Nephron progenitor cell (in vitro differentiated cells): Measurements from ENCODE around the gene XYLB.
A peak's percentile ranks its signal among the peaks of the same experiment; 100 is the strongest.
"Not testable (repeated sequence)": the region's sequence is repeated elsewhere in the genome, so short reads cannot be mapped to it uniquely, and the experiment has no call there.

ENCODE experiments used
- DNase-seq: peaks from one replicate; pipeline ENCODE4 v3.0.0; 2021
- H3K27ac Mint-ChIP-seq: 2 replicates; pipeline ENCODE4 v1.8.0; 2021; ENCODE audit warnings: mild to moderate bottlenecking, moderate library complexity, mixed read lengths
- H3K27me3 Mint-ChIP-seq: 2 replicates; pipeline ENCODE4 v1.8.0; 2021; ENCODE audit warnings: mild to moderate bottlenecking, low read depth, mixed read lengths; ENCODE audit not compliant: poor library complexity
- H3K36me3 Mint-ChIP-seq: 2 replicates; pipeline ENCODE4 v1.8.0; 2021; ENCODE audit warnings: low read depth, mixed read lengths
- H3K4me1 Mint-ChIP-seq: 2 replicates; pipeline ENCODE4 v1.8.0; 2021; ENCODE audit warnings: mixed read lengths
- H3K4me3 Mint-ChIP-seq: 2 replicates; pipeline ENCODE4 v1.8.0; 2021; ENCODE audit warnings: mild to moderate bottlenecking, moderate library complexity, mixed read lengths
- H3K9me3 Mint-ChIP-seq: 2 replicates; pipeline ENCODE4 v1.8.0; 2021; ENCODE audit warnings: mild to moderate bottlenecking, moderate library complexity, mixed read lengths
- TF ChIP-seq, protein P1 (sequence below): fragments of 200-600 bp; sonication (generic); IDR thresholded peaks from 2 replicates; pipeline ENCODE4 v1.5.0; 2021; ENCODE audit warnings: antibody characterized with exemption

The XYLB gene

GRCh38 chr3:38443205-38443604 is 96.6 kb downstream of the XYLB start:
- H3K27me3 Mint-ChIP-seq, DNase-seq, H3K36me3 Mint-ChIP-seq, H3K4me3 Mint-ChIP-seq, H3K4me1 Mint-ChIP-seq, H3K27ac Mint-ChIP-seq: not testable (repeated sequence)
- H3K9me3 Mint-ChIP-seq: peaks cover 26% of the 10 kb centered on the region

DNA sequence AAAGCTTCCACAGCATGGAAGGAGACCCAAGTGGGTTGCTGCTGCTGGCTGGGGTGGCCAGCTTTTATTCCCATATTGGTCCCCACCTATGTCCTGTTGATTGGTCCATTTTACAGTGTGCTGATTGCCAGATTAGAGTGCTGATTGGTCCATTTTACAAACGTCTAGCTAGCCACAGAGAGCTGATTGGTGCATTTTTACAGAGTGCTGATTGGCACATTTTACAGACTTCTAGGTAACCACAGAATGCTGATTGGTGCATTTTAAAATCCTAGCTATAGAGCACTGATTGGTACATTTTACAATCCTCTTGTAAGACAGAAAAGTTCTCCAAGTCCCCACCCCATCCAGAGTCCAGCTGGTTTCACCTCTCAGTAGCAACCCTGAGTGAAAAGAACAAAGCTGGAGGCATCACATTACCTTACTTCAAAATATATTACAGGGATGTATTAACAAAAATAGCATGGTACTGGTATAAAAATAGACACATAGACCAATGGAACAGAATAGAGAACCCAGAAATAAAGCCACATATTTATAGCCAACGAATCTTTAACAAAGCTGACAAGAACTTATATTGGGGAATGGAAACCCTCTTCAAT is 99.6 kb downstream of the XYLB start:
- Mint-ChIP-seq H3K36me3 (peaks cover 8% of the 10 kb centered on the region), H3K27ac (no peak overlapping the region)

GRCh38 chr3:38446812-38447211 is 100.2 kb downstream of the XYLB start:
- H3K36me3 Mint-ChIP-seq: peaks cover 14% of the 10 kb centered on the region
- TF ChIP-seq, protein P1, sequence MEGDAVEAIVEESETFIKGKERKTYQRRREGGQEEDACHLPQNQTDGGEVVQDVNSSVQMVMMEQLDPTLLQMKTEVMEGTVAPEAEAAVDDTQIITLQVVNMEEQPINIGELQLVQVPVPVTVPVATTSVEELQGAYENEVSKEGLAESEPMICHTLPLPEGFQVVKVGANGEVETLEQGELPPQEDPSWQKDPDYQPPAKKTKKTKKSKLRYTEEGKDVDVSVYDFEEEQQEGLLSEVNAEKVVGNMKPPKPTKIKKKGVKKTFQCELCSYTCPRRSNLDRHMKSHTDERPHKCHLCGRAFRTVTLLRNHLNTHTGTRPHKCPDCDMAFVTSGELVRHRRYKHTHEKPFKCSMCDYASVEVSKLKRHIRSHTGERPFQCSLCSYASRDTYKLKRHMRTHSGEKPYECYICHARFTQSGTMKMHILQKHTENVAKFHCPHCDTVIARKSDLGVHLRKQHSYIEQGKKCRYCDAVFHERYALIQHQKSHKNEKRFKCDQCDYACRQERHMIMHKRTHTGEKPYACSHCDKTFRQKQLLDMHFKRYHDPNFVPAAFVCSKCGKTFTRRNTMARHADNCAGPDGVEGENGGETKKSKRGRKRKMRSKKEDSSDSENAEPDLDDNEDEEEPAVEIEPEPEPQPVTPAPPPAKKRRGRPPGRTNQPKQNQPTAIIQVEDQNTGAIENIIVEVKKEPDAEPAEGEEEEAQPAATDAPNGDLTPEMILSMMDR: no peak
- H3K4me1 Mint-ChIP-seq: no peaks in the 10 kb centered on the region
- H3K27ac Mint-ChIP-seq: no peak overlapping the region
- no peak for DNase-seq
- H3K9me3 Mint-ChIP-seq: peaks cover 14% of the 10 kb centered on the region
- H3K4me3 Mint-ChIP-seq: no peak overlapping the region
- peaks cover 9% of the 10 kb centered on the region for H3K27me3 Mint-ChIP-seq

More for the DNA sequence above, 99.6 kb downstream of the XYLB start:
- Mint-ChIP-seq H3K9me3 (peaks cover 10% of the 10 kb centered on the region), H3K4me1 (peaks cover 3% of the 10 kb centered on the region), H3K4me3 (no peak overlapping the region), H3K27me3 (peaks cover 7% of the 10 kb centered on the region)
- no peak for DNase-seq
- TF ChIP-seq, protein P1: no peak

- TF ChIP-seq, protein P1: no peak
- peaks cover 14% of the 10 kb centered on the region for H3K4me1 Mint-ChIP-seq
- no peak for DNase-seq
- no peak overlapping the region for H3K27ac Mint-ChIP-seq
- peaks cover 14% of the 10 kb centered on the region for H3K9me3 Mint-ChIP-seq
- H3K36me3 Mint-ChIP-seq: peaks cover 14% of the 10 kb centered on the region
- H3K27me3 Mint-ChIP-seq: peaks cover 9% of the 10 kb centered on the region
- H3K4me3 Mint-ChIP-seq: no peak overlapping the region
Measured at GRCh38 chr3:38450853-38451252, 104.3 kb downstream of the XYLB start.

- Mint-ChIP-seq H3K4me3 (peak within 1 kb of the TSS; percentile 99), H3K27me3 (peaks cover 9% of the 10 kb centered on the region), H3K9me3 (peaks cover 14% of the 10 kb centered on the region), H3K27ac (peak within 1 kb of the TSS; percentile 98), H3K4me1 (peaks cover 38% of the 10 kb centered on the region), H3K36me3 (peaks cover 19% of the 10 kb centered on the region)
- TF ChIP-seq, protein P1: no peak
- DNase-seq: peak; percentile 95
Measured at GRCh38 chr3:38453075-38453912, 106.7 kb downstream of the XYLB start, which contains the start of gene ACVR2B. ACVR2B (plus strand) TSS chr3:38453890; CDS start chr3:38454323, 433 bp downstream.

GRCh38 chr3:38453913-38454177 is 107.3 kb downstream of the XYLB start:
- no peak for DNase-seq
- no peak overlapping the region for H3K27ac Mint-ChIP-seq
- peaks cover 14% of the 10 kb centered on the region for H3K9me3 Mint-ChIP-seq
- H3K36me3 Mint-ChIP-seq: peaks cover 25% of the 10 kb centered on the region
- peaks cover 44% of the 10 kb centered on the region for H3K4me1 Mint-ChIP-seq
- peak overlapping the region; percentile 99 for H3K4me3 Mint-ChIP-seq
- H3K27me3 Mint-ChIP-seq: peaks cover 9% of the 10 kb centered on the region
- TF ChIP-seq, protein P1: no peak
